HG03066 (cell line): ENCODE results near the gene GH2.
"Not testable (repeated sequence)": the region's sequence is repeated elsewhere in the genome, so short reads cannot be mapped to it uniquely, and the experiment has no call there.

Source experiments
- ATAC-seq: cut with Tn5 transposase; IDR thresholded peaks from one replicate; pipeline ENCODE4 v1.9.1; 2021; ENCODE audit warnings: low read depth; ENCODE audit not compliant: unreplicated experiment

GH2 gene

DNA sequence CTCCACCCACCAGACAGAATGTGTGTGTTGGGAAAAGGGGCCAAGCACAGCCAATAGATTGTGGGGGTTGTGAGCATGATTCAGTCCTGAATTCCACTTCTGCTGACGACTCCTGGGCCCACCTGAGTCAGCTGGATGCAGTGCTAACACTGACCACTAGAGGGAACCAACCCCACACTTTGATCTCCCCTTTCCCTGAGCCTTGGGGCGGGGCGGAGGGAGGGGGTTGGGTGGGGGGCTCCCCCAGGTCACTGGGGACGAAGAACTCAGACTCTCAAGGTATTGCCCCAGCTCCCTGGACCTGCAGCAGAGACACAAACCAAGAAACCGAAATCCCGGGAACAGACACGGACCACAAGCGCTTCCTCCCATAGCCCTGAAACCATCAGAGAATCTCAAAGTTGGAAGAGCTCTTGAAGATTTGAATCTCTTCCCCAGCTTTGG is 29.9 kb upstream of the GH2 start:
- ATAC-seq, result no peak

DNA sequence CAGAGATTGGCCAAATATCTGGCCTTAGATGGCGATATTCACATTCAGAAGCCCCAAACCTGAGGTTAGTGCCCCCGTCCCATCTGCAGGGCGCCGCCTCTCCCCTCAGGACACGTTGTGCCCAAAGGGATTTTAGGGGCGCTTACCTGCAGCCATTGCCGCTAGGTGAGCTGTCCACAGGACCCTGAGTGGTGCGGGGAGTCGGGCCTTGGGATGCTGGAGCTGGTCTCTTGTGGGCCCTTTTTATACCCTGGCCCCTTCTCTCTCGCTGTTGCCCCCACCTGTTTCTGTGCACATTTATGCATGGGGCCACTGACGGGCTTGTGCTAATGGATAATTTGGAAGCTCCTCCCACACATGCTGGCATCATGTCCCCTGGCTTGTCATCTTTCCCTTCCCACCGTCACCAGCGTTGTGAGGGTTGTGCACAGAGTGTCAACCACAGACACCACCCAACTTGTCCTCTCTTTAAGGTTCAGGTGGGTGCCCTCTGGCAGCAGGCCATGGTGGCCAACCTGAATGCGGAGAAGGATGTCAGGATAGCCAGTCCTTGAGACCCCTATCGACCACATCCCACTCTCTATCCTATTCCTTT is 29.4 kb upstream of the GH2 start, which contains the start of gene CSHL1:
Gene CSHL1 (minus strand): TSS at position 218 of the 595 bp plus-strand sequence. CDS start 62 bp downstream, at position 156.
- no peak for ATAC-seq

DNA sequence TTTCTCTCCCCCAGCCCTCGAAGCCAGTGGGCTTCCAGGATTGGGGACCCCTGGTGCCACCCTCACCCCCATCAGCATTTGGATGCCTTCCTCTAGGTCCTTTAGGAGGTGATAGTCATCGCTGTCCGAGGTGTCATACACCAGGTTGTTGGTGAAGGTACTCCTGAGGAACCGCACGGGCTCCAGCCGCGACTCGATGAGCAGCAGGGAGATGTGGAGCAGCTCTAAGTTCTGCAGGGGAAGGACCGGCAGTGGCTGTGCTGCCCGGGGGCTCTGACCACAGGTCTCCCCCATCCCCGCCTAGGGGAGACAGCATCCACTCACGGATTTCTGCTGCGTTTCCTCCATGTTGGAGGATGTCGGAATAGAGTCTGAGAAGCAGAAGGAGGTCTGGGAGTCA is 28.4 kb upstream of the GH2 start:
- no peak for ATAC-seq

DNA sequence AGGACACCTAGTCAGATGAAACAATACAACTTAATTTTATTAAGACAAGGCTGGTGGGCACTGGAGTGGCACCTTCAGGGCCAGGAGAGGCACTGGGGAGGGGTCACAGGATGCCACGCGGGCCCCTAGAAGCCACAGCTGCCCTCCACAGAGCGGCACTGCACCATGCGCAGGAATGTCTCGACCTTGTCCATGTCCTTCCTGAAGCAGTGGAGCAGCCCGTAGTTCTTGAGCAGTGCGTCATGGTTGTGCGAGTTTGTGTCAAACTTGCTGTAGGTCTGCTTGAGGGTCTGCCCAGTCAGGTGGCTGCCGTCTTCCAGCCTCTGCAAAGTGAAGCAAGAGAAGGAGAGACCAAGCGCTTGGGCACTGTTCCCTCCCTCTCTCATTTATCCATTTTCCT is 27.8 kb upstream of the GH2 start:
- ATAC-seq, result not testable (repeated sequence)

DNA sequence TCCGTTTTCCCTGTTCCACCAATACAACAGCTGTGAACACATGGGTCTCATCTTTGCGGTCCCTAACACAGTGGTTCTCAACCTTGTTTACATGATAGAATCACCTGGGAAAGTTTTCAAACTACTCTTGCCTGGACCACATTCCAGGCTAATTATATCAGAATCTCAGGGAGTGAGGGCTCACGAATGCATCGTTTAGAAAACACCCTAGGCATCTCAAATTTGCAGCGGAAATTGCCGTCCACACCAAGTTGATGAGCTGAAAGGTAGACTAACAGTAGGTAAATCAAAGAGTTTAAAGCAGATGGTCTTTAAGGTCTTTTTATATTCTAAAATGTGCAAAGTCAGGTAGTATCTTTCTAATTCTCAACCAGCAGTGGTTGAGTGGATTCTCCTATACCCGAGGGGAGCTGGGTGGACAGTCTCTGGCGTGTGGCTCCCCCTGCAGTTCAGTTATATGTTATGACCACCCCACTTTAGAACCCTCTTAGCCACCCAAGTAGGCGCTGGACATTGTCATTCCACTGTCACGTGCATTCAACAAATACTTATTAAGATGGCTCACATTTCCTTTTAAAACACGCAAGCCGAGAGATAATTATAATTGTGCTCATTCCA is 25.5 kb upstream of the GH2 start:
- not testable (repeated sequence) for ATAC-seq

DNA sequence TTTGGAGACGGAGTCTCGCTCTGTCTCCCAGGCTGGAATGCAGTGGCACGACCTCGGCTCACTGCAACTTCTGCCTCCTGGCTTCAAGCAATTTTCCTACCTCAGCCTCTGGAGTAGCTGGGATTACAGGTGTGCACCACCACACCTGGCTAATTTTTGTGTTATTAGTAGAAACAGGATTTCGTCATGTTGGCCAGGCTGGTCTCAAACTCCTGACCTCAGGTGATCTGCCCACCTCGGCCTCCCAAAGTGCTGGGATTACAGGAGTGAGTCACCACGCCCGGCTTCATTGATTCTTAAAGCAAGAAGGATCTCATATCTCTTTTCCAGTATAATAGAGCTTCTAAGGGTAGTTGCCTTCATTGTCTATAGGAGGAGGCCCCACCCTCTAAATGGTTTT is 23.1 kb upstream of the GH2 start:
- ATAC-seq, result not testable (repeated sequence)

DNA sequence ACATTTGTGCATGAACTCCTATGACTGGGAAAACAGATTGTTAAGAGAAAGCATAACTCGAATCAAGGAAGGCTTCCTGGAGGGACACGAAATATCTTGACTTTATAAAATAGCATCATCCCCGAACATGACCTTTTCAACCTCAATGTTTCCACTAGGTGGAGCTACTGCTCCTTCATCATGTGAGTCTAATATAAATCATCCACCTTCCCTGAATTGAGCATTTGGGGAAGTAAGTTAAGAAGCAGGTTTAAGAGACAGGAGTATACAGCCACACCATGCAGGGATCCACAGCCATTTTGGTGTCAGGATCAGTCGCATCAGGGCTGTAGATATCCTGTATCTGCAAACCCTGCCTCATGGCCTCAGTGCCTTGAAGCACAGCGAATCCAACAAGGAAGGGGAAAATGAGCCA is 22.1 kb upstream of the GH2 start:
- ATAC-seq, result not testable (repeated sequence)

DNA sequence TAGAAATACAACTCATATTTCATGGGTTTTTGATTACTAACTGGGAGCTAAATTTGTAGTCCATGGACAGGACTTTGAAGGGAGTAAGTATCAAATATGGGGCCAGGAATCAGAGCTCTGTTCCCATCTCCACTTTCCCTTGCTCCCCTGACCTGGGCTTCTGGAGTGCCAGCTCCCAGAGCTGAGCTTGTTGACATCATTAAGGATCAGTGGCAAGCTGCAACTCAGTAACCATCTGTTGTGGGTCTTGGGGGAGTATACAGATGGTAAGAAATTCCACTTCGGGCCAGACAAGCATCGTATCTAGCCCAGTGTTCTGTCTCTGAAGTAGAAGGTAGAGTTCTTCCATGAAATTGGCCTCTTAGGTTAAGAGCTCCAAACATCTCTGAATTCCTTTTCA is 20.2 kb upstream of the GH2 start:
- not testable (repeated sequence) for ATAC-seq

DNA sequence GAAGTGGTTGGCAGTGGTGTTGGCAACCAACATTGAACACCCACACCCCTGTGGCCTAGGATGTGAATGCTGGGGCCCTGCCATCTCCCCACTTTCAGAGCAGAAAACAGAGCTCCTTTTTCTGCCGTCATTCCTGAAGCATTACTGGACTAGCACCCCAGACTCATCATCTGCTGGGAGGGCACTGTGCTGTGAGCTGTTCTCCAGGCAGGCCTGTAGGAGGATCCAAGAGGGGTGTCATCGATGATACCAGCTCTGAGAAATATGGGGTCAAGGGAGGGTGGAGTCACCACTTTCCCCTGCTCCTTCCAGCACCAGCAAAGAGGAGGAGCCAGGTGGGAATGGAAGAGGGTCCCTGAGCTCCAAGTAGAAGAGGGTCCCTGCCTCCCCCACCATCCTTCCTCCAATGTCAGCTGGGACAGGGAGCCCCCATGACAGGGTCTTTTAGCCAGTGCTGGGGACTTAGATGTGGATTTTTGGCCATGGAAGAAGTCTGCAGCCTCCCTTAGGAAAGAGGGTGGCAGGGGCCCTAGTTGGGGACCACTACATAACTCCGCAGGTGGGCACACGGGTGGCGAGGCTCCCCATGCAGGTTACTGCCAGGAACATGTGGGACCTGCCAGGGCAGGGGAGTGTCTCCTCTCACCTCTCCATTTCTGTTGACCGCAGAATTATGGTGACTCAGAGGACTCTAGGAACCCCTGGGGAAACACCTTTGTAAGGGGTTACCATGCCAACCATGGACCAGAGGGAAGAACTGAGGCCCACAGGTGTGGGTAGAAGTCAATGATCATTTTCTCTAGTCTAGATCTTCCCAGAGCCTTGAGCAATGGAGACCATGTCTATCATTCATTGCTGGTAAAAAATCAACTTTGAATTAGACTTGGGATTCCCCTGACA is 17.4 kb upstream of the GH2 start:
- not testable (repeated sequence) for ATAC-seq

DNA sequence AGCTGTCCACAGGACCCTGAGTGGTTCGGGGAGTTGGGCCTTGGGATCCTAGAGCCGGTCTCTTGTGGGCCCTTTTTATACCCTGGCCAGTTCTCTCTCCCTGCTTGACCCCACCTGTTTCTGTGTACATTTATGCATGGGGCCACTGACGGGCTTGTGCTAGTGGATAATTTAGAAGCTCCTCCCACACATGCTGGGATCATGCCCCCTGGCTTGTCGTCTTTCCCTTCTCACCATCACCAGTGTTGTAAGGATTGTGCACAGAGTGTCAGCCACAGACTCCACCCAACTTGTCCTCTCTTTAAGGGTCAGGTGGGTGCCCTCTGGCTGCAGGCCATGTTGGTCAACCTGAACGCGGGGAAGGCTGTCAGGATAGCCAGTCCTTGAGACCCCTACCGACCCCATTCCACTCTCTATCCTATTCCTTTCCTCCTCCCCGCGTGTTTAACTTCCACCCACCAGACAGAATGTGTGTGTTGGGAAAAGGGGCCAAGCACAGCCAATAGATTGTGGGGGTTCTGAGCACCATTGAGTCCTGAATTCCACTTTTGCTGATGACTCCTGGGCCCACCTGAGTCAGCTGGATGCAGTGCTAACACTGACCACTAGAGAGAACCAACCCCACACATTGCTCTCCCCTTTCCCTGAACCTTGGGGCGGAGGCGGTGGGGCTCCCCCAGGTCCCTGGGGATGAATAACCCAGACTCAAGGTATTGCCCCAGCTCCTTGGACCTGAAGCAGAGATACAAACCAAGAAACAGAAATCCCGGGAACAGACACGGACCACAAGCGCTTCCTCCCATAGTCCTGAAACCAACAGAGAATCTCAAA is 15.0 kb upstream of the GH2 start, which contains the start of gene CSH1:
Gene CSH1 (minus strand): TSS at position 51 of the 831 bp plus-strand sequence. CDS start 63 bp downstream, outside the sequence.
- not testable (repeated sequence) for ATAC-seq

DNA sequence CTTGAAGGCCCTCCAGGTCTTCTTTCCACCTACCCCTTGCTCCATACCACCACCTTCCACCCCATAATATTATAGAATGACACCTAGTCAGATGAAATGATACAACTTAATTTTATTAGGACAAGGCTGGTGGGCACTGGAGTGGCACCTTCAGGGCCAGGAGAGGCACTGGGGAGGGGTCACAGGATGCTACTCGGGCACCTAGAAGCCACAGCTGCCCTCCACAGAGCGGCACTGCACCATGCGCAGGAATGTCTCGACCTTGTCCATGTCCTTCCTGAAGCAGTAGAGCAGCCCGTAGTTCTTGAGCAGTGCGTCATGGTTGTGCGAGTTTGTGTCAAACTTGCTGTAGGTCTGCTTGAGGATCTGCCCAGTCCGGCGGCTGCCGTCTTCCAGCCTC is 13.1 kb upstream of the GH2 start:
- not testable (repeated sequence) for ATAC-seq

DNA sequence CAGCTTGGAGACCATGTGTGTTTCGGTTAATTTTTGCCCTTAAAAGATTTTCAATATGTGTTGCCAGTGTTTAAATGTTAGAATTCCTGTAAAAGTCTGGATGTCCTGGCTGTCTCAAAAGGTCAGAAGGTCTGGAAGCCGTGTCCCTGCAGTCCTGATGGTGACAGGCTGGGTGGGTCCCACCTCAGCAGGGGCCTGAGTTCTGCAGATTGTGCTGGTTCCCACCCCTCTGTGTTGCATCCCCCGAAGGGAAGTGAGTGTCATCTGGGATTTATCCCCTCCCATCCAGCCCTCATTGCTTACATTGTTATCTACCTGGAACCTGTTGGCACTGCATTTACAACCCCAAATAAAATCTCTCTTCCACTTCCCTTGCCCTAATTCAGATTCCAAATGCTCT is 12.3 kb upstream of the GH2 start:
- not testable (repeated sequence) for ATAC-seq

DNA sequence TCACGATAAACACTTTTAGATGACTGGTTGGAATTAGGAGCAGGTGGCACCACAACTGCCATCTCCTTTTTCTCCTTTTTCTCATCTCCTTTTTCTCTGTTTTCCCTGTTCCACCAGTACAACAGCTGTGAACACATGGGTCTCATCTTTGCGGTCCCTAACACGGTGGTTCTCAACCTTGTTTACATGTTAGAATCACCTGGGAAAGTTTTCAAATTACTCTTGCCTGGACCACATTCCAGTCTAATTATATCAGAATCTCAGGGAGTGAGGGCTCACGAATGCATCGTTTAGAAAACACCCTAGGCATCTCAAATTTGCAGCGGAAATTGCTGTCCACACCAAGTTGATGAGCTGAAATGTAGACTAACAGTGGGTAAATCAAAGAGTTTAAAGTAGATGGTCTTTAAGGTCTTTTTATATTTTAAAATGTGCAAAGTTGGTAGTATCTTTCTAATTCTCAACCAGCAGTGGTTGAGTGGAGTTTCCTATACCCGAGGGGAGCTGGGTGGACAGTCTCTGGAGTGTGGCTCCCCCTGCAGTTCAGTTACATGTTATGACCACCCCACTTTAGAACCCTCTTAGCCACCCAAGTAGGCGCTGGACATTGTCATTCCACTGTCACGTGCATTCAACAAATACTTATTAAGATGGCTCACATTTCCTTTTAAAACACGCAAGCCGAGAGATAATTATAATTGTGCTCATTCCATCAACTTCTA is 10.7 kb upstream of the GH2 start:
- not testable (repeated sequence) for ATAC-seq

DNA sequence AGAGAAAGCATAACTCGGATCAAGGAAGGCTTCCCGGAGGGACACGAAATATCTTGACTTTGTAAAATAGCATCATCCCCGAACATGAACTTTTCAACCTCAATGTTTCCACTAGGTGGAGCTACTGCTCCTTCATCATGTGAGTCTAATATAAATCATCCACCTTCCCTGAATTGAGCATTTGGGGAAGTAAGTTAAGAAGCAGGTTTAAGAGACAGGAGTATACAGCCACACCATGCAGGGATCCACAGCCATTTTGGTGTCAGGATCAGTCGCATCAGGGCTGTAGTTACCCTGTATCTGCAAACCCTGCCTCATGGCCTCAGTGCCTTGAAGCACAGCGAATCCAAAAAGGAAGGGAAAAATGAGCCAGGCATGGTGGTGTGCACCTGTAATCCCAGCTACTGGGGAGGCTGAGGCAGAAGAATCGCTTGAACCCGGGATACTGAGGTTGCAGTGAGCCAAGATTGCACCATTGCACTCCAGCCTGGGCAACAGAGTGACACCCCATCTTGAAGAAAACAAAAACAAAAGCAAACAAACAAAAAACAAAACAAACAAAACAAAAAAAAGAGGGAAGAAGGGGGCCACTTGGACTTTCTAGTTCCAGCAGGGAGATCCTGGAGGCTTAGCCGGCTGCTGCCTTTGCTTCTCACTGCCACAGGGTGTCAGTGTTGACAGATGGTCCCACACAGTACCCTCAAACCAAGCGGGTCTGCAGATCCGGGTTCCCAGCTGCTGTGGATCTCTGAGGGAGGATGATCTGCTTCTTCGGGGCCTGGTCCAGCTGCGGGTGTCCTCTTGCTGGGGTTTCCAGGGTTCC is 7.5 kb upstream of the GH2 start:
- ATAC-seq, result not testable (repeated sequence)

DNA sequence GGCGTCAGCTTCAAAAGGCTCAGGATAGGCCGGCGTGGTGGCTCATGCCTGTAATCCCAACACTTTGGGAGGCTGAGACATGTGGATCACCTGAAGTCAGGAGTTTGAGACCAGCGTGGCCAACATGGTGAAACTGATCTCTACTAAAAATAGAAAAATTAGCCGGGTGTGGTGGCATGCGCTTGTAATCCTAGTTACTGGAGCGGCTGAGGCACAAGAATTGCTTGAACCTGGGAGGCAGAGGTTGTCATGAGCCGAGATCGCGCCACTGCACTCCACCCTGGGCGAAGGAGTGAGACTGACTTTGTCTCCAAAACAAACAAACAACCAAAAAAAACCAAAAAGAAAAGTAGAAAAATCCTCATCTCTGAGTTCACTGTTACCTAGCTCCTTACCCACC is 3.4 kb upstream of the GH2 start:
- ATAC-seq, result not testable (repeated sequence)

DNA sequence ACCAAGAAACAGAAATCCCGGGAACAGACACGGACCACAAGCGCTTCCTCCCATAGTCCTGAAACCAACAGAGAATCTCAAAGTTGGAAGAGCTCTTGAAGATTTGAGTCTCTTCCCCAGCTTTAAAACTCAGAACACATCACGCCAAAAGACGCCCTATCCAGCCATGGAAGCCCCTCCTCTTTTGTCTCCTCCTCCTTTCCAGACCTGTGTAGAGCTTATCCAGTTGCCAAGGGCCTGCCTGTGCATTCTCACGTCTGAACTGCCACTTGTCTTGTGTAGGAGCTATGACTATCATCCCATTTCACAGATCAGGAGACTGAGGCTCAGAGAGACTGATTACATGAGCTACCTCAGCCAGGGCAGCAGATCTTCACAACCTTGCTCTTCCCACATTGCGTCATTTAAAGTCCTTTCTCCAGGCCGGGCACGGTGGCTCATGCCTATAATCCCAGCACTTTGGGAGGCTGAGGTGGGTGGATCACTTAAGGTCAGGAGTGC is 932 bp upstream of the GH2 start:
- ATAC-seq, result not testable (repeated sequence)

DNA sequence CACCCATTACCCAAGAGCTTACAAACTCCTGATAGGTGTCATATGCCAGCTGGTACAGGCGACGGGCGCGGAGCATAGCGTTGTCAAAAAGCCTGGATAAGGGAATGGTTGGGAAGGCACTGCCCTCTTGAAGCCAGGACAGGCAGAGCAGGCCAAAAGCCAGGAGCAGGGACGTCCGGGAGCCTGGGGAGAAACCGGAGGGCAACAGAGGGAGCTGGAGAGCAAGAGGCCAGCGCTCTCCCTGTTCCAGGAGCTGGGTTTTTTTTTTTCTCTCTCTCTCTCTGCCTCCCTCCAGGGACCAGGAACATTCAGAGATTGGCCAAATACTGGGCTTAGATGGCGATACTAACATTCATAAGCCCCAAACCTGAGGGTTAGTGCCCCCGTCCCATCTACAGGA is 407 bp downstream of the GH2 start:
- ATAC-seq, result not testable (repeated sequence)

DNA sequence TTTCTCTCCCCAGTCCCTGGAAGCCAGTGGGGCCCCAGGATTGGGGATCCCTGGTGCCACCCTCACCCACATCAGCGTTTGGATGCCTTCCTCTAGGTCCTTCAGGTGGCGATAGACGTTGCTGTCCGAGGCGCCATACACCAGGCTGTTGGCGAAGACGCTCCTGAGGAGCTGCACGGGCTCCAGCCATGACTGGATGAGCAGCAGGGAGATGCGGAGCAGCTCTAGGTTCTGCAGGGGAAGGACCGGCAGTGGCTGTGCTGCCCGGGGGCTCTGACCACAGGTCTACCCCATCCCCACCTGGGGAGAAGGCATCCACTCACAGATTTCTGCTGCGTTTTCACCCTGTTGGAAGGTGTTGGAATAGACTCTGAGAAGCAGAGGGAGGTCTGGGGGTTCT is 1.0 kb downstream of the GH2 start:
- ATAC-seq, result no peak

DNA sequence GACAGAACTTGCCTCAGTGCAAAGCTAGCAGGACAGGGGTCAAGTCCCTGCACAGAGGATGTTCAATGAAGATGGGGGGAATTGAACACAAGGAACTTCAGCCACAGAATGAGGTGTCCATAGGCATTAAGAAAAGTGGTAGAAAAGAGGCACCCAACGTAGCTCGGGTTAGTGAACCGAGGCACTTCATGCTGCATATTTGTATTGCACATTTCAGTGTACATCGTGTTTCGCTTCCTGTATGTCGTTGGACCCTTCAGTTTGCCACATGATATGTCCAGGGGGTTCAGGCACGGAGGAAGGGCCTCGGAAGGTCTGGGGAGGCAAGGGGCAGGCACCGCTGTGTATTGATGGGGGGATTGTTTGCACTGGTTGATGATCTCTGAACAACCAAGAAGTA is 3.3 kb downstream of the GH2 start:
- ATAC-seq, result not testable (repeated sequence)
